G401 (cell line): ENCODE results near the gene THSD7B. TPM values are rescaled to one million over a fixed set of nuclear protein-coding genes. Genes with fewer than 3 reads are reported as not detected.
"Not testable (repeated sequence)": the region's sequence is repeated elsewhere in the genome, so short reads cannot be mapped to it uniquely, and the experiment has no call there.

Experiments
- DNase-seq: peaks from one replicate; pipeline ENCODE4 v3.0.0-alpha.2; 2015; ENCODE audit warnings: low spot score
- in situ Hi-C: cut with HindIII; loops from 2 replicates; pipeline ENCODE4 v1.10.0; 2016; ENCODE audit warnings: low sequenced_read_pairs, mixed read lengths
- total RNA-seq: library from RNA; depleted of rRNA; stranded (reverse); fragments of >200 nt; shearing (Covaris generic); gene quantifications from 2 replicates; pipeline ENCODE4 v1.2.3, GENCODE V29; 2014

The THSD7B gene
- total RNA-seq, 1 experiment from 2014 or later, result not detected

GRCh38 chr2:137291836-137292570 is 526.7 kb downstream of the THSD7B start:
- DNase-seq, result no peak
- in situ Hi-C loops, result no loop called here

- in situ Hi-C loops, result no loop called here
- no peak for DNase-seq
These were observed 533.0 kb downstream of the THSD7B start for GRCh38 chr2:137298377-137298776.

DNA sequence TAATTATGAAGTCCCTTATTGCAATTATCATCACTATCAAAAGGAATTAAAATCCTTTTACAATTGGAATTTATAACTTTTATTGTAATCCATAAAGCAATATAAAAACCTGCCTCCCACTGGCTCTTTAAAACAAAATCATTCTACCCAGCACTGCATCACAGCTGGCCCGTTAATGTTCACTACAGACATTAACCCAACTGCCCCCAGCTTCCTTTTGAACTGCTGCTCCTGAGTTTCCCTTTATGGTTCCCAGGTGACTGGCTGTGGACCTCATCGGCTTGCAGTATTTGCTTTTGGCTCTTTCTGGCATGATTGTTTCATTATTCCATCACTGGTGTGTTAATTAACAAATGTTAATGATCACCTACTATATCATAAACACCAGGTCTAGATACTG is 535.6 kb downstream of the THSD7B start:
- DNase-seq, result no peak
- in situ Hi-C loops, result no loop called here

DNA sequence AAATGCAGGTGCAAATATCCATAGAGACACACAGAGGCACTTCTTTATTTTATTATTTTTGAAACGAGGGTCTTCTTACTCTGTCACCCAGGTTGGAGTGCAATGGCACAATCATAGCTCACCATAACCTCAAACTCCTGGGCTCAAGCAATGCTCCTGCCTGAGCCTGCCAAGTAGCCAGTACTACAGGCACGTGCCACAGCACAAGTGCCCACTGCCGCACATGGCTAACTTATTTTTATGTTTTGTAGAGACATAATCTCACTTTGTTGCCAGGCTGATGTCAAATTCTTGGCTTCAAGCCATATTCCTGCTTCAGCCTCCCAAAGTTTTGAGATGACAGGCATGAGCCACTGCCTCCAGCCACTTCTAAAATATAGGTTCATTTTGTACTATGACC is 537.6 kb downstream of the THSD7B start:
- in situ Hi-C loops, result no loop called here
- no peak for DNase-seq

- in situ Hi-C loops, result no loop called here
- DNase-seq, result no peak
These were observed 550.7 kb downstream of the THSD7B start for GRCh38 chr2:137316075-137316474.

DNA sequence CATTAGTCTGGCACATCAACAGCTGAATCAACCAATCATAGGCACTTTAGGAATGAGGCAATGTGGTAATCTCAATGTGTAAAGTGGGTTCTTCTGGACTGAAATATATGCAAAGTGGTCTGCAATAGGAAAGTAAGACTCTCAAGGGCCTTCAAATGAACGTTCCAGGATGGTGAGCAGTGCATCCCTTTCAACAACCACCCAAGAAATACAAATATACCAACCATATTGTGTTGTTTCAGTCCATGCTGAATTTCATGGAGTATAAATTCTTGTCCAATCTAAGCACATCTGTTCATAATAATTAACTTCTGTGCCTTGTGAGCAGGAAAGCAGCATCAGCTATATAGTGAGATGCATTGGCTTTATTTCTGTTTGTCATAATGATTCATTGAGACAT is 556.2 kb downstream of the THSD7B start:
- in situ Hi-C loops, result no loop called here
- DNase-seq, result no peak

GRCh38 chr2:137331562-137331961 is 566.2 kb downstream of the THSD7B start:
- in situ Hi-C loops, result not testable (repeated sequence)

GRCh38 chr2:137333386-137334165 is 568.2 kb downstream of the THSD7B start:
- in situ Hi-C loops, result no loop called here

More at GRCh38 chr2:137331562-137331961, 566.2 kb downstream of the THSD7B start:
- DNase-seq, result not testable (repeated sequence)

GRCh38 chr2:137336067-137336466 is 570.7 kb downstream of the THSD7B start:
- no peak for DNase-seq
- in situ Hi-C loops, result no loop called here

More at GRCh38 chr2:137333386-137334165, 568.2 kb downstream of the THSD7B start:
- DNase-seq, result no peak

DNA sequence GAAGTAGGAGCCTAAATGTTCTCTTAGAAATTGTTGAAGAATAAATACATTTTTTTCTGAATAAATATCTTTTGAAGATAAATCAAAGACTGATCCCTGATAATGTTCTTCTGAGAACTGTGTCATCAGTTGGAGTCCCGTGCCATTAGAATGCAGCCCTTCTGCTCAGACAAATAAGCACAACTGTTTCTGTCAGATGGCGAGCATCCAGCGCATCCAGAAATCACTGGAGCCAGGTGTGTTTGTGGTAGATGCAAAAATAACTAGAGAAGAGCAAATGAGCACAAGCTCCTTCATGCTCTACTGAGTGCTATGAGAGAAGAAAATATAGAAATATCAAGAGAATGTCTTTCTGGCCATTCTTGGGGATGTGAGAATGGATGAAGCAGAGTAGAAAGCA is 573.7 kb downstream of the THSD7B start:
- in situ Hi-C loops, result no loop called here

GRCh38 chr2:137345994-137346393 is 580.6 kb downstream of the THSD7B start:
- DNase-seq, result no peak
- in situ Hi-C loops, result no loop called here

More for the DNA sequence above, 573.7 kb downstream of the THSD7B start:
- DNase-seq, result no peak

DNA sequence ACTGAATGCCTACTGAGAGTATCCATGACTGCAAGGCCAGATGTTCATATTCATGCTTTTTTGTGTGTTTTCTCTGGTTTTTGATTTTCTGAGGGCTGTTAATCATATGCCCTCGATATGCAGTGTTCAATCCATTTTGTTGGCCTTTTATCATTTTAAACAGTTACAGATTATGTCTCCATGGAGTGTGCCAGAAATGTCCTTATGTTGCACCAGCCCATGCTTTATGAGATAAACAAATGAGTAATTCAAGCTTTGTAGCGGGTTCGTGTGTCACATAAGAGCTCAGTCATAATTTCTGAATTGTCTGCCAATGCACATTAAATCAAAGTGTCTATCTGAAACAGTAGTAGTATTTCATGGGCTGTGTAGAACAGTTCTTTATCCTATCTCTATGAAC is 583.0 kb downstream of the THSD7B start:
- in situ Hi-C loops, result no loop called here
- no peak for DNase-seq

GRCh38 chr2:137357634-137358033 is 592.3 kb downstream of the THSD7B start:
- DNase-seq, result no peak
- in situ Hi-C loops, result no loop called here

- in situ Hi-C loops, result no loop called here
- no peak for DNase-seq
These were observed 602.0 kb downstream of the THSD7B start for GRCh38 chr2:137367361-137367760.

DNA sequence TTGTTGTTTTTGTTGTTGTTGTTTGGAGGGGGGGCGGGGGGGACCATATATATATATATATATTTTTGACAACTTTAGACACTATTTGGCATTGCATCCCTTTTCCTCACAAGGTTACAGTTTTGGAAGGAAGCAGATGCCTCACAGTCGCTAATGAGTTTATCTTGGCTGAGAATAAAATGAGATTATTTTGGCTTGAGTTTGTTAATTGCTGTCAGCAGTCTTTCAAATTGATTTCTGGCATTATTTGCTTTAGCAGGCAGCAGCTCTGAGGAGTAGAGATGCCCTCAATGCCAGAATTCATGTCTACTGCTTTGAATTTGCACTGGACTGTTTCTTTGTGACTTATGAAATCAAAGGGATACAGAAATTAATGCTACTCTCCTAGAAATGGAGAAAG is 603.8 kb downstream of the THSD7B start:
- in situ Hi-C loops, result no loop called here
- DNase-seq, result no peak

GRCh38 chr2:137379186-137379585 is 613.8 kb downstream of the THSD7B start:
- in situ Hi-C loops, result no loop called here
- DNase-seq, result no peak

DNA sequence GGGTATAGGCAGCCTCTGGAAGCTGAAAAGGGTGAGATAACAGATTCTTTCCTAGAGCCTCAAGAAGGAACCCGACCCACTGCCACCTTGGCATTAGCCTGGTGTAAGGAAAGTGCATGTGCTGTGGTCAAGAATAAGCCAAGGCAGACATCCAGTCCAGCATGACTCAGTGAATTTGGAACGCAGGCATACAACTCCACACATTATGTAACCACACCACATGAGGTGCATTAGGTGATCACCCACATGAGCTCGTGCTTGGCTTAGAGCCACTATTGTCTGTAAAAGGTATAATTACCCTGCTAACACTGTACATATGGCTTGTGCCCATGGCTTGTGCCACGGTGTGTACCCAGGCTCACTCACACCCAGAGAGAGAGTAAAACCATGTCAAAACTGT is 615.3 kb downstream of the THSD7B start:
- no peak for DNase-seq
- in situ Hi-C loops, result no loop called here

- in situ Hi-C loops, result no loop called here
- no peak for DNase-seq
These were observed 616.4 kb downstream of the THSD7B start for GRCh38 chr2:137381731-137382130.

GRCh38 chr2:137383391-137383790 is 618.0 kb downstream of the THSD7B start:
- no peak for DNase-seq
- in situ Hi-C loops, result no loop called here

DNA sequence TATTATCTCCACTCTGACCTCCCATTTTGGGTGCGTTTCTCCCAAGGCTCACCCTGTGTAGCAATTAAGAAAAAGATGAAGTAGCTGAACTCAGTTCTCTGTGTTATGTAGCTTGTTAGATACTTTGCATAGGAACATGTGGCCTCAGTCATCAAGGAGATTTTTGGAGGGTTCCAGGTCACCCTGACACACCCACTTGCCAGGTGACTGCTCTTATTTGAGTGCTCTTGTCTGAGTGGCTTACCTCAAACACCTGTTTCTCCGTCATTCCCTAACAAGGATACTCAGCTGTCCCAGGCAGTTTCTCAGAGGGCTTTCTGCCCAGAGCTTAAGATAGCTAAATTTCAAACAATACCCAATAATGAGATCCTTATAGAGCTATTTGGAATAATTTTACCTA is 621.7 kb downstream of the THSD7B start:
- in situ Hi-C loops, result no loop called here
- DNase-seq, result no peak

DNA sequence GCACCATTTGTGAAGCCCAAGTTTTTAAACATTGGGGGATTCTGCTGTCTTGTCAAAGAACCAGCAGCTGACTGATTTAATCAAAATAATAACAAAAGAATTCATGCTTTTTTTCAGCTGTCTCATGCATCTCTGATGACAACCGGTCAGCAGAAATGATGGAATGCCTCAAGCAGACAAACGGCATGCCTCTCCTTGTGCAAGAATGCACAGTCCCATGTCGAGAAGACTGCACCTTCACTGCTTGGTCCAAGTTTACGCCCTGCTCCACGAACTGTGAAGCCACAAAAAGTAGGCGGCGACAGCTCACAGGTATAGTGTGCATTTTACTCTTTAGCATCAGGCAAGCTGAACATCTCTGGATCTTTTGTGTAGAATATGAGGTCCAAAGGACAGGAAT is 640.2 kb downstream of the THSD7B start:
- in situ Hi-C loops, result no loop called here
- no peak for DNase-seq
